Left forelimb (tissue), 1 donor: ENCODE data around the gene HDAC9.
A peak's percentile ranks its signal among the peaks of the same experiment; 100 is the strongest.

Experiments used
- DNase-seq: peaks from one replicate; pipeline ENCODE4 v3.0.0-alpha.2; 2018; ENCODE audit warnings: low spot score

HDAC9 gene

GRCh38 chr7:18526368-18526878, 30.9 kb downstream of the HDAC9 start:
- no peak for DNase-seq

- no peak for DNase-seq
Measured at GRCh38 chr7:18529239-18529638, 33.7 kb downstream of the HDAC9 start.

DNA sequence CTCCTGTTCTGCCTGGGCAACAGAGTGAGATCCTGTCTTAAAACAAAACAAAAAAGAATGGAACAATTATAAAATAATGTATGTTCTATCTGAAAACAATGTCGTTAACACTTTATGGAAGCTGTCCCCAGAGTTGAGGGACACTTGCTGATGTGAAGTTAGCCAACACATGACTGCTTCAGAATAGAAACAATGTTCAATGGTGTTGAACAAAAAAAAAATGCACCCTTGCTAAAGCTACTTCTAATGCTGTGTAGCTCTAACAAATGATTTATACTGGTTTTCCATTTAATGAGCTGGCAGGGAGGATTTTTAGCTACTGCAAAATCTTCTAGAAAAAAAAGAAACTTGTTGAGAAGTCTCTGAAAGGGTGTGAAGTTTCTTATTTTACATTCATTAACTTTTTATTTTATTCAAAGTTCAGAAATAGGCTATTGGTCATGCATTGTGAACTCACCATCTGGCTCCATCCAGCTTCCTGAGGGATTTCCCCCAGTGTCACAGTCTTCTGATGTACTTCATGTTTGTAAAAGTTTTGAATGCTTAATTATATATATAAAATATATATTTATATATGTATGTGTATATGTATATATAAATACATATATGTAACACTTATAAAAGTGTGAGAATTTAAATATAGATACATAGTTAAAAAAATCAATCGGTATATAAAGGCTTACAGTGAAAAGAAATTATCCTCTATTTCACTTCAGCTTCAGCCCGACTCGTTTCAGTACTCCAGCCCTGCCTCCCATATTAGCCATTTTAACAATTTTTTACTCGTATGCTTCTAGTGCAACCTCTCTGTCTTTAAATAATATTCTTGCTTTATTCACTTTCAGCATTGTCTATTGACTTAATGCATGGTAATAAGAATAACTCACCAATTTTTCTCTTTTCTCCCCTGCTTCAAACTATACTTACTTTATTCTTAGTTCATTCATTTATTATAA, 35.0 kb downstream of the HDAC9 start:
- no peak for DNase-seq

GRCh38 chr7:18531539-18531938, 36.0 kb downstream of the HDAC9 start:
- no peak for DNase-seq

- no peak for DNase-seq
Measured at GRCh38 chr7:18532813-18533212, 37.3 kb downstream of the HDAC9 start.

GRCh38 chr7:18534481-18534880, 38.9 kb downstream of the HDAC9 start:
- DNase-seq: no peak

DNA sequence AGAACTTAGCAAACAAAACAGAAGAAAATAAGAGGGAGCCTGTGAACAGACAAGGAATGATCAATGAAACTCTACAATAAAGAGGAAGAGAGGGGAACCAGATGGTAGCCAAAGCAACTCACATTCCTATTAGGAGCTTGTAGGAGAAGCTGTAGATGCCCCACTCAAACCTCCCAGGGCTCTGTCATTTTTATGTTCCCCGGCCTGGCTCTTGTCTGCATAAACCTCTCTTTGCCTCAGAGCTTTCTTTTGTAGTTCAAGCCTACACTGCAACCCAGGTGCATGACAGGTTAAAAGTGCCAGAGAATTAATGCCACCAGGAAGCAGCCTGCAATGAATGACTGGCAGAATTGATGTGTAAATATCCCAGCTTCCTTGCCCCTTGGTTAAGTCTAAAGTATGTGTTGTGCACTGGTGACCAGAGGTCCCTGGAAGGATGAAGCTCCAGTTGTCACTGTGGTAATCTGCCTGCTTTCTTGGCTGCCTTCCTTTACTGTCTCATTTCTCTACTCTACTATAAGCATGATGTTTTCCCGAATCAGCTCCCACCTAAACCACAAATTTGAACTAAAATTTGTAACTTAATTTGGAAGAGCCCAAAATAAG, 40.4 kb downstream of the HDAC9 start:
- no peak for DNase-seq

DNA sequence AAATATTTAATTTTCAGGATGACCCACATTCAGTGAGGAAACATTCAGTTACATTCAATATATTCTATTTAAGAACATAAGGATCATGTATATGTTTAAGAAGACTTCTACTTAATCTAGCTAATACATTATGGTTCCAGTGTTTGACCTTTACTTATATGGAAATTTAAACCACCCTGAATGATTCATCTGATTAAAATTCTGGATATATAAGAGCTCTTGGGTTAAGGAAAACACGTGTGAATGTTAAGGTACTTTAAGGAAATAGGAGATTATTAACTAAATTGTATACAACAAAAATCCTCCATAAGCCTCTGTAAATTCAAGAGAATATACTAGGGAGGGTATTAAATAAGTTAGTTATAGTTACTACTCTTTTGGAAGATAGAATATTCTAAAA, 40.9 kb downstream of the HDAC9 start:
- no peak for DNase-seq

GRCh38 chr7:18538554-18539250, 43.2 kb downstream of the HDAC9 start:
- DNase-seq: no peak

GRCh38 chr7:18540396-18540795, 44.8 kb downstream of the HDAC9 start:
- DNase-seq: no peak

GRCh38 chr7:18541181-18541870, 45.8 kb downstream of the HDAC9 start:
- DNase-seq: peak; percentile 66

DNA sequence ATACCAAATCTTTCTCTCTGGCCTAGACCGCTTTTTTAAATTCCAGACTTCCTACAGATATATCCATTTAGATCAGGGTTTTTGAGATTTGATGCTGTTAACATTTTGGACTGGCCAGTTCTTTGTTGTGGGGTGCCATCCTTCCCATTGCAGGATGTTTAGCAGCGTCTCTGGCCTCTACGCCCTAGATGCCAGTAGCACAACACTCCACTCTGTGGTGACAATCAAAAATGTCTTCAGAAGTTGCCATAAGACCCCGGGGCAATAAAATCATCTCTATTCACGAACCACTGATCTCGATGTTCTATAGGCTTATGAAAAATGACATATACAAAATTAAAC, 46.3 kb downstream of the HDAC9 start:
- DNase-seq: no peak

DNA sequence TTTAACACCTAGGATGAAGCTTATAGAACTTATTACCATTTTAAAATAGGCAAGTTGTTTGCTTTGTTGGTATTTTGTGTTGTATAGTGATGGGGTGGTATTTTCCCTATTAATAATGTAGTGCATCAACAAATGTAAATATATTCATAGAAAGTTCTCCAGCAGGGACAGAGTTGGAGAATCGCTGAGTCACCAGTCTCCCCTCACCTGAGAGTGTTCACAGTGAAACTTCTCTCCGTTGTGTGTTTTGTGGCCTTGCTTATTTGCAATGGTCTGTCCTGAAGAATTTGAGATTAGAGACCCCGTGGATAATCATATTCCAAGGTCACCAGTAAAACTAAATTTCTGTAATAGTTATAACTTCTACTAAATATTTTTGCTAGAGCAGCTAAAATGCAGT, 51.0 kb downstream of the HDAC9 start:
- no peak for DNase-seq

- no peak for DNase-seq
Measured at GRCh38 chr7:18547509-18548187, 52.1 kb downstream of the HDAC9 start.

DNA sequence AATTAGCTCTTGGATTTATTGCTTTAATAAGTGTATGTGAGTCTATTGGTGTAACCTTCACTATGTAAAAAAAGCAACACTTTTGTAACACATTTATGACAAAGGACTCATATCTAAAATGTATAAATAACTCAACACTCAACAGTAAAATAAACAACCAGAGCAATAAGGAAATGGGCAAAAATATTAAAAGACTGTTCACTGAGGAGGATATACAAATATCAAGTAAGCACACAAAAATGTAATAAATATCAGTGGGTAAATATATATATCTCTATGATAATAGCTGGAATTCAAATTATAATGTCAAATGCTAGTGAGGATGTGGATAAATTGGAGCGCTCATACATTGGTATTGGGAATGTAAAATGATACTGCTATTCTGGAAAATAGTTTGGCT, 53.0 kb downstream of the HDAC9 start:
- DNase-seq: no peak

GRCh38 chr7:18550574-18550973, 55.0 kb downstream of the HDAC9 start:
- DNase-seq: no peak

- DNase-seq: no peak
Measured at GRCh38 chr7:18552316-18552916, 56.9 kb downstream of the HDAC9 start.

DNA sequence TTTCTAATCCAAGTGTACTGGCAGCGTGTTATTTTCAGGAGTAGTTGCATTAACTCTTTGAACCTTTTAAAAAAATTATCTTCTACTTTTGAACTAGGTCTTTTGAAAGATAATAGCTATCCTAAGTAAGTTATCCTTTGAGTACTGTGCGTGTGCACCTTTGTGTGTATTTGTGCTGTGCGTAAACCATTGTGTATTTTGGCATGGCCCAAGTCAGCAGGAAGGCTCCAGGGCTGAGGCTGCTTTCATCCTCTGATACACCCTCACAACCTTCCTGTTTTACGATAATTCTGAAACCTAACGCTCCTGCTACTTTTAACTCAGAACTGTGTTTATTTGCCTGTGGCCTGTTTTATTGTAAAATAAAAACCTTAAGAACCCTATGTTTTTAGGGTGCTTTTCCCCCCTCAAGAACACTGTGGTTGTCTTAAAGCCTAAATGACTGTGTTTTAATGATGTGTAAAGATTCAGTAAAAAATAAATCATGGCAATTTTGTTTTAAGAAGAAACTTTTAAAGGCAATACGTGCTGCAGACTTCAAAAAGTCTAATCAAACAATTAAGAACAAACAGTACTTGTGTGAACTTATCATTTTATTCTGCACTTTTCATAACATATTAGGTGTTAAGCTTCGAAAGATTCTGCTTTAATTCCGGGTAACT, 57.5 kb downstream of the HDAC9 start:
- no peak for DNase-seq

GRCh38 chr7:18553605-18554003, 58.1 kb downstream of the HDAC9 start:
- DNase-seq: no peak

GRCh38 chr7:18555120-18555519, 59.6 kb downstream of the HDAC9 start:
- DNase-seq: no peak

DNA sequence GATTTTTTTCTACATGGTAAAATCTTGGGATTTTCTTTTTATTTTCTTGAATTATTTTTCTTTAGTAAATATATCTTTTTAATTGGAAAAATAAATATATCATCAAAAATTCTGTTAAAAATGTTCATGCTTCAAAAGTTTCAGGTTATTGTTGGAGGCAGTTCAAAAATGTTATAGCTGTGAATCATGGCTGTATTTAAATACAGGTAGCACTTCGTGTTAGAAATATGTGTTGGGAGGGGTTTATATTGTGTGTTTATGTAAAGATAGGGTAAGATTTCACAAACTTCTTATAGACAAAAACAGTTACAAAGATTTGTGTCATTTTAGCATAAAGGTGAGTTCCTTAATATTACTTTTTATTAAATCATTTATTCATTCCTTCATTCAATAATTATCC, 60.4 kb downstream of the HDAC9 start:
- no peak for DNase-seq
